A673 (cell line): ENCODE results near the gene FRAT1.

Experiments used
- EZH2 ChIP-seq: fragments of 200-600 bp; sonication (generic); IDR thresholded peaks from 2 replicates; pipeline ENCODE4 v1.6.1; 2017; ENCODE audit warnings: borderline replicate concordance, low read depth, mild to moderate bottlenecking, mixed read lengths, antibody characterized with exemption, low read length; ENCODE audit not compliant: poor library complexity, severe bottlenecking
- TF ChIP-seq, protein P1 (sequence below): fragments of 300-800, 200-600 bp; sonication (generic); conservative IDR thresholded peaks from 2 replicates; pipeline ENCODE4 v1.5.1; 2017; ENCODE audit warnings: low read depth, mild to moderate bottlenecking, antibody characterized with exemption, low read length, moderate library complexity, mixed read lengths

GRCh38 chr10:97300980-97301379 lies 18.1 kb upstream of the FRAT1 start:
- TF ChIP-seq, protein P1, sequence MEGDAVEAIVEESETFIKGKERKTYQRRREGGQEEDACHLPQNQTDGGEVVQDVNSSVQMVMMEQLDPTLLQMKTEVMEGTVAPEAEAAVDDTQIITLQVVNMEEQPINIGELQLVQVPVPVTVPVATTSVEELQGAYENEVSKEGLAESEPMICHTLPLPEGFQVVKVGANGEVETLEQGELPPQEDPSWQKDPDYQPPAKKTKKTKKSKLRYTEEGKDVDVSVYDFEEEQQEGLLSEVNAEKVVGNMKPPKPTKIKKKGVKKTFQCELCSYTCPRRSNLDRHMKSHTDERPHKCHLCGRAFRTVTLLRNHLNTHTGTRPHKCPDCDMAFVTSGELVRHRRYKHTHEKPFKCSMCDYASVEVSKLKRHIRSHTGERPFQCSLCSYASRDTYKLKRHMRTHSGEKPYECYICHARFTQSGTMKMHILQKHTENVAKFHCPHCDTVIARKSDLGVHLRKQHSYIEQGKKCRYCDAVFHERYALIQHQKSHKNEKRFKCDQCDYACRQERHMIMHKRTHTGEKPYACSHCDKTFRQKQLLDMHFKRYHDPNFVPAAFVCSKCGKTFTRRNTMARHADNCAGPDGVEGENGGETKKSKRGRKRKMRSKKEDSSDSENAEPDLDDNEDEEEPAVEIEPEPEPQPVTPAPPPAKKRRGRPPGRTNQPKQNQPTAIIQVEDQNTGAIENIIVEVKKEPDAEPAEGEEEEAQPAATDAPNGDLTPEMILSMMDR, result no peak
- no peak for TF ChIP-seq EZH2
